Measurements from ENCODE around the gene UBN2.

DNA sequence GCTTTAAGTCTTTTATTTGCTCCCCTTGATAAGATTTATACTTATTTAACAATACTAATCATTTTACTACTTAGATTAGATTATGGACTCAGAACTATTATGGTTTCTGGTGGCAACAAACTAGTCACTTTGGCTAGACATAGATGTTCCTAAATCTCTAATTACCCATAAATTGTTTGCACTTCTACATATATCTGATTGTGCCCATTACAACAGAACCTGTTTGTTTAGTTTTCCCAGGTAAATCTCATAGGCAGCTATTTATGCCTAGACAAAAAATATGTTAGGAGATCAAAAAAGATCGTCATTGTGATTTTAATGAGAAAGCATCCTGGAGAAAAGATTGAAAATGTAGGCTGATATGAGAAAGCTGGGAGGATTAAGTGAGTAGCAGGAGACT lies 14.4 kb downstream of the UBN2 start:
- no peak for TF ChIP-seq CTCF (IDR thresholded peaks at IDR 0.05)
- TF ChIP-seq POLR2A (IDR thresholded peaks at IDR 0.05), result no peak
- TF ChIP-seq POLR2AphosphoS5 (IDR thresholded peaks at IDR 0.05), result no peak
- no peak for TF ChIP-seq EP300 (IDR thresholded peaks at IDR 0.05)

Measured in stomach (tissue), 4 donors.